NCI-H2029 treated with DMSO at 0.1 percent for 48 hours (cell line): ENCODE data around the gene ZNF414.
"Not testable (repeated sequence)": the region's sequence is repeated elsewhere in the genome, so short reads cannot be mapped to it uniquely, and the experiment has no call there.

Experiments used
- DNase-seq: peaks from one replicate; lab custom pipeline; 2025; lab: John Stamatoyannopoulos, UW

The ZNF414 gene

GRCh38 chr19:8517551-8518442 lies 3.8 kb upstream of the ZNF414 start:
- no peak for DNase-seq

- no peak for DNase-seq
Observed at GRCh38 chr19:8515317-8515716, 1.4 kb upstream of the ZNF414 start.

GRCh38 chr19:8514505-8515009 lies 590 bp upstream of the ZNF414 start:
- DNase-seq: not testable (repeated sequence)

GRCh38 chr19:8513036-8513686 lies 806 bp downstream of the ZNF414 start:
- DNase-seq: no peak

GRCh38 chr19:8512115-8512967 lies 1.6 kb downstream of the ZNF414 start:
- DNase-seq: no peak

- no peak for DNase-seq
Observed at GRCh38 chr19:8511573-8512101, 2.3 kb downstream of the ZNF414 start.

- no peak for DNase-seq
Observed at GRCh38 chr19:8510589-8511115, 3.3 kb downstream of the ZNF414 start.

DNA sequence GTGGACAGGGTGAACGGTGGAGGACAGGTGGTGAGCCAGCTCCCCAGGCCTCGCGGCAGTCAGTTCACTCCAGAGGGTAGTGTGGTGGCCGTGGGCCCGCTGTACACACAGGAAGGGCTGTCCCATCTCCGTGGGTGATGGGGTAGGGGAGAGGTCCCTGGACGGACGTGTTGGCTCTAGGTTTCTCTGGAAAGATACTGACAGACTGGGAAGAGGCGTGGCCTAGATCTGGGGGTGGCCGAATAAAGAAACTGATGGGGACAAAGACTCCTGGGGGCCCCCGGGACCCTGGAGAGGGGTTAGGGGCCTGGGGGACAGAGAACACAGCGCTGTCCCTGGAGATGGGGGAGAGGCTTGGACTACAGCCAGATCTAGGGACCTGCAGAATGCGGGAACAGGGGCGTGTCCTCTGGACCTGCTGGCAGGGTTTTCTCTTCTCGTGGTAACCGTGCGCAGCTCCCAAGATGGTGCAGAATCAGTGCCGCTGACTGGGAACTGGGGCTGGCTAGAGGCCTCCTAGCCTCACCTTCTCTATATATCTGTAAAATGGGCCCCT lies 7.5 kb downstream of the ZNF414 start:
- DNase-seq: no peak

GRCh38 chr19:8505680-8506401 lies 8.1 kb downstream of the ZNF414 start:
- peak; percentile 52 for DNase-seq

DNA sequence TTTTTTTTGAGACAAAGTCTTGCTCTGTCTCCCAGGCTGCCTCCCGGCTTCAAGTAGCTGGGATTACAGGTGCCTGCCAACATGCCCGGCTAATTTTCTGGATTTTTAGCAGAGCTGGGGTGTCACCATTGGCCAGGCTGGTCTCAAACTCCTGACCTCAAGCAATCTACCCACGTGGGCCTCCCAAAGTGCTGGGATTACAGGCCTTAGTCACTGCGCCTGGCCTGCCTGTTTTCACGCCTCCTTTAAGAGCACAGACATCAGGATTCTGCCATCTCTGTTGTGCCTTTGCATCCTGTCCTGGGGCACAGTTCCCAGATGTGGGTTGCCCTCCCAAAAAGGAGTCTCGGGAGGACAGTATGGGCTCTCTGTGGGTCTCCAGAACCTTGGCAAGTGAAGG lies 9.0 kb downstream of the ZNF414 start:
- DNase-seq: no peak

GRCh38 chr19:8504171-8504570 lies 9.8 kb downstream of the ZNF414 start:
- DNase-seq: no peak

- DNase-seq: no peak
Observed at GRCh38 chr19:8503510-8503909, 10.5 kb downstream of the ZNF414 start.

GRCh38 chr19:8501981-8502380 lies 12.0 kb downstream of the ZNF414 start:
- DNase-seq: no peak

- DNase-seq: no peak
Observed at GRCh38 chr19:8501516-8501915, 12.5 kb downstream of the ZNF414 start.

DNA sequence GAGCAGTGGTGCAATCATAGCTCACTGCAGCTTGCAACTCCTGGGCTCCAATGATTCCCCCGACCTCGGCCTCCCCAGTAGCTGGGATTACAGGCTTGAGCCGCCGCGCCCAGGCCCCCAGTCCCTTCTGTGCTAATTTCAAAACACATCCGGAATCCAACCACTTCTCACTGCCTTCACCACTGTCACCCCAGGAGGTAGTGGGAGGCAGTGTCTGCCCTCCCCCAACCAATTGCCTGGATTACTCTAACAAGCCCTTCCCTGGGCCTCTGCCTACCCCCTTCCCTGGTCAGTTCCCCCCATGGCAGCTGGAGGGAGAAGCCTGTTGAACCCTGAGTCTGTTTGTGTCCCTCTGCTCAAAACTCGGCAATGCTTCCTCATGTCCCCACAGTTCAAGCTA lies 13.8 kb downstream of the ZNF414 start:
- no peak for DNase-seq

GRCh38 chr19:8499048-8499833 lies 14.7 kb downstream of the ZNF414 start:
- no peak for DNase-seq

GRCh38 chr19:8498295-8498694 lies 15.7 kb downstream of the ZNF414 start:
- DNase-seq: no peak

DNA sequence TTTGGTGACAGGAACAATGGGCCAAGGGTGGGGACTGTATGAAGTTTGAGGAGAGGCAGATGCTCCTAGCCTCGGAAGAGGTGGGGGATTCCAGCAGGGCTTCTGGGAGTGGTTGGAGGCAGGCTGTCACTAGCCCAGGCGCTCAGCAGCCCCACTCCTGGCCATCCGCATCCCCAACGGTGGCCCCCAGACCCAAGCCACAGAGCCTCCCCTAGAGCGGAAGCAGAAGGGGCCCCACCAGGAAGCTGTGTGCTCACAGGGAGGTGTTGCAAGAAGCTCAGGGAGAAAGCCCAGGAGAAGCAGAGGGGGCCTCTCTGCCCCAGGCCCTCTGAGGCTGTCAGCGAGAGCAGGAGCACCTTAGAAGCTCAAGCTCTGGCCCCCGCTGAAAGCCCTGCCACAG lies 19.8 kb downstream of the ZNF414 start:
- no peak for DNase-seq

GRCh38 chr19:8491574-8491973 lies 22.4 kb downstream of the ZNF414 start:
- no peak for DNase-seq

DNA sequence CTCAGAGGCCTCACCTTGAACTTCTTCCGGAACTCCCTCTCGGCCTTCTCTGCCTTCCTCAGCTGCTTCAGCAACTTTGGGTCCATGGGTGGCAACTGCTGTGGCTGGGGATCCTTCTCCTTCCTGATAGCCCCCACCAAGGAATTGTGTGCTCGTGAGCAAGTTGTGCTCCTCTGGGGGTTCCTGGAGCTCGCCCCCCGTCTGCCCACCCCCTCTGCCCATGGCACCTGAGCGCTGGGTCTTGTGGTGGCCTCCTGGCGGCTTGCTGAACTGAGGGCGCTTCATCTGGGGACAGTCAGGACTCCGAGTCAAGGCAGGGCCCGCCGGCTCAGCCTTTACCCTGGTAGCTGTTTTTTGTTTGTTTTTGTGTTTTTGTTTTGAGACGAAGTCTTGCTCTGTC lies 23.1 kb downstream of the ZNF414 start:
- DNase-seq: no peak
